WTC11 (cell line): ENCODE data around the gene SERPINE2. TPM values are rescaled to one million over a fixed set of nuclear protein-coding genes. Genes with fewer than 3 reads are reported as not detected.

Experiments used
- ATAC-seq: fragments of 200-7000 bp; cut with Tn5 transposase; 2 replicates; pipeline ENCODE4 v1.10.0; 2021; ENCODE audit warnings: mild to moderate bottlenecking, moderate library complexity
- CTCF ChIA-PET: fragments of 300-600 bp; sonication (Branson Sonifier 250); formaldehyde crosslinking; loops from one replicate; lab custom pipeline; 2021; ENCODE audit warnings: antibody characterized with exemption; lab: Charles Lee
- POLR2A ChIA-PET: fragments of 350-600 bp; sonication (Branson Sonifier 250); formaldehyde crosslinking; loops from one replicate; lab custom pipeline; 2021; ENCODE audit warnings: antibody characterized with exemption; lab: Charles Lee
- DNase-seq: peaks from one replicate; pipeline ENCODE4 v3.0.0; 2021; ENCODE audit warnings: low spot score
- H3K27ac Mint-ChIP-seq: 2 replicates; pipeline ENCODE4 v1.8.0; 2021; ENCODE audit warnings: mixed read lengths
- H3K27me3 Mint-ChIP-seq: 2 replicates; pipeline ENCODE4 v1.8.0; 2021; ENCODE audit warnings: low read depth, mild to moderate bottlenecking, moderate library complexity, mixed read lengths
- H3K36me3 Mint-ChIP-seq: 2 replicates; pipeline ENCODE4 v1.8.0; 2021; ENCODE audit warnings: mixed read lengths
- H3K4me1 Mint-ChIP-seq: 2 replicates; pipeline ENCODE4 v1.8.0; 2022; ENCODE audit warnings: mixed read lengths
- H3K4me3 Mint-ChIP-seq: 2 replicates; pipeline ENCODE4 v1.8.0; 2021; ENCODE audit warnings: mild to moderate bottlenecking, moderate library complexity, mixed read lengths
- H3K9me3 Mint-ChIP-seq: 2 replicates; pipeline ENCODE4 v1.8.0; 2021; ENCODE audit warnings: mixed read lengths
- AFF4 ChIP-seq: sonication (generic); formaldehyde crosslinking; IDR thresholded peaks from 2 replicates; pipeline ENCODE4 v1.8.1; 2023; ENCODE audit warnings: mild to moderate bottlenecking, missing genetic modification reagents, borderline replicate concordance
- CBFB ChIP-seq: sonication (generic); formaldehyde crosslinking; IDR thresholded peaks from 2 replicates; pipeline ENCODE4 v1.8.1; 2022; ENCODE audit warnings: mild to moderate bottlenecking, low read depth, missing genetic modification reagents
- CDX4 ChIP-seq: fragments of 250-450 bp; sonication (Bioruptor Pico); IDR thresholded peaks from 2 replicates; pipeline ENCODE4 v1.9.0; 2021; ENCODE audit warnings: moderate library complexity, mild to moderate bottlenecking, inconsistent platforms, borderline replicate concordance
- ELF4 ChIP-seq: sonication (generic); formaldehyde crosslinking; IDR thresholded peaks from 2 replicates; pipeline ENCODE4 v1.8.1; 2022; ENCODE audit warnings: low read depth, mild to moderate bottlenecking, moderate library complexity, missing genetic modification reagents
- ERG ChIP-seq: fragments of 250-450 bp; sonication (Bioruptor Pico); IDR thresholded peaks from 2 replicates; pipeline ENCODE4 v1.8.0; 2021; ENCODE audit warnings: mild to moderate bottlenecking
- ETV6 ChIP-seq: sonication (generic); formaldehyde crosslinking; IDR thresholded peaks from 2 replicates; pipeline ENCODE4 v1.8.1; 2022; ENCODE audit warnings: mild to moderate bottlenecking, missing genetic modification reagents
- GABPB1 ChIP-seq: sonication (generic); formaldehyde crosslinking; IDR thresholded peaks from 2 replicates; pipeline ENCODE4 v1.8.1; 2023; ENCODE audit warnings: mild to moderate bottlenecking, missing genetic modification reagents
- GTF2I ChIP-seq: fragments of 250-450 bp; sonication (Bioruptor Pico); conservative IDR thresholded peaks from 2 replicates; pipeline ENCODE4 v1.4.0; 2021; ENCODE audit warnings: mild to moderate bottlenecking
- HMGXB4 ChIP-seq: sonication (generic); formaldehyde crosslinking; IDR thresholded peaks from 2 replicates; pipeline ENCODE4 v1.8.1; 2023; ENCODE audit warnings: mild to moderate bottlenecking, moderate library complexity, missing genetic modification reagents
- NR1H2 ChIP-seq: sonication (generic); formaldehyde crosslinking; IDR thresholded peaks from 2 replicates; pipeline ENCODE4 v1.9.0; 2021; ENCODE audit warnings: mild to moderate bottlenecking, moderate library complexity, missing genetic modification reagents
- NR3C1 ChIP-seq: sonication (generic); formaldehyde crosslinking; conservative IDR thresholded peaks from 2 replicates; pipeline ENCODE4 v1.8.1; 2023; ENCODE audit warnings: low read depth, mild to moderate bottlenecking, missing genetic modification reagents
- PRRX2 ChIP-seq: fragments of 250-450 bp; sonication (Bioruptor Pico); IDR thresholded peaks from 2 replicates; pipeline ENCODE4 v1.8.0; 2021; ENCODE audit warnings: mild to moderate bottlenecking
- SMAD3 ChIP-seq: sonication (generic); formaldehyde crosslinking; IDR thresholded peaks from 2 replicates; pipeline ENCODE4 v1.8.0; 2022; ENCODE audit warnings: missing genetic modification reagents, mild to moderate bottlenecking, borderline replicate concordance
- SMAD4 ChIP-seq: sonication (generic); formaldehyde crosslinking; IDR thresholded peaks from 2 replicates; pipeline ENCODE4 v1.8.0; 2022; ENCODE audit warnings: mild to moderate bottlenecking, missing genetic modification reagents
- SOX15 ChIP-seq: fragments of 250-450 bp; sonication (Bioruptor Pico); IDR thresholded peaks from 2 replicates; pipeline ENCODE4 v1.9.0; 2021; ENCODE audit warnings: mild to moderate bottlenecking
- TP53 ChIP-seq: sonication (generic); formaldehyde crosslinking; IDR thresholded peaks from 2 replicates; pipeline ENCODE4 v1.8.1; 2023; ENCODE audit warnings: mild to moderate bottlenecking, missing genetic modification reagents
- ZNF232 ChIP-seq: sonication (generic); formaldehyde crosslinking; IDR thresholded peaks from 2 replicates; pipeline ENCODE4 v1.8.0; 2022; ENCODE audit warnings: mild to moderate bottlenecking, missing genetic modification reagents
- ZNF532 ChIP-seq: fragments of 250-450 bp; sonication (Bioruptor Pico); IDR thresholded peaks from 2 replicates; pipeline ENCODE4 v1.9.0; 2021; ENCODE audit warnings: mild to moderate bottlenecking, borderline replicate concordance
- total RNA-seq: library from RNA; stranded (reverse); gene quantifications from 3 replicates; pipeline ENCODE4 v1.2.3, GENCODE V29; 2021
- TF ChIP-seq, protein P1 (sequence below): sonication (generic); formaldehyde crosslinking; IDR thresholded peaks from 2 replicates; pipeline ENCODE4 v1.8.0; 2022; ENCODE audit warnings: mild to moderate bottlenecking, missing genetic modification reagents
- TF ChIP-seq, protein P2 (sequence below): sonication (generic); formaldehyde crosslinking; IDR thresholded peaks from 2 replicates; pipeline ENCODE4 v1.8.0; 2022; ENCODE audit warnings: mild to moderate bottlenecking, missing genetic modification reagents

The SERPINE2 gene
- total RNA-seq, 1 experiment from 2014 or later: 60.4 TPM

DNA sequence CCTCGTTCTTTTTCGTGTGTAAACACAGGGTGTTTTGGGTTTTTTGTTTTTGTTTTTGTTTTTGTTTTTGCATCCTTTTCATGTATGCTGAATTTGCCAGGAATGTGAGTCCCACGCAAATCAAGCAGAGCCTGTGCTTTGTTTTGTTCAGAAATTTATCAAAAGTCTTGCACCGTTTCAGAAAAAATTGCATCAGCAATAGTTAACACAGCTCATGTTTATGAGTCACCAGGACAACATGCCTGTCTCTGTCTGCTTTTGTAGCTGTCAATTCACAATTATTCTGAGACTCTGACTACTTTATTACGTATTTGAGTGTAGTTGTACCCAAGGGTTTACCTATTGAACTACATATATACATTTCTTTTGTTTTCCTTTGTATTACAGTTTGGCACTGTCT is 43.5 kb downstream of the SERPINE2 start:
- Mint-ChIP-seq H3K4me3 (no peak overlapping the region), H3K9me3 (no peaks in the 10 kb centered on the region), H3K36me3 (peaks cover 17% of the 10 kb centered on the region), H3K27ac (no peak overlapping the region), H3K4me1 (no peaks in the 10 kb centered on the region), H3K27me3 (no peaks in the 10 kb centered on the region)
- CTCF ChIA-PET: interaction anchor here (4.5 kb wide), 1 partner anchor 288 kb away, joined by 72 read pairs; no protein-coding TSS in a partner anchor
- no peak for DNase-seq
- TF ChIP-seq PRRX2 (CRISPR knock-in tag) (no peak), TP53 (CRISPR knock-in tag) (no peak), GABPB1 (peak; percentile 99), ETV6 (no peak), AFF4 (CRISPR knock-in tag) (no peak), SMAD3 (CRISPR knock-in tag) (no peak), CBFB (CRISPR knock-in tag) (no peak), ELF4 (CRISPR knock-in tag) (no peak)
- TF ChIP-seq, protein P1, sequence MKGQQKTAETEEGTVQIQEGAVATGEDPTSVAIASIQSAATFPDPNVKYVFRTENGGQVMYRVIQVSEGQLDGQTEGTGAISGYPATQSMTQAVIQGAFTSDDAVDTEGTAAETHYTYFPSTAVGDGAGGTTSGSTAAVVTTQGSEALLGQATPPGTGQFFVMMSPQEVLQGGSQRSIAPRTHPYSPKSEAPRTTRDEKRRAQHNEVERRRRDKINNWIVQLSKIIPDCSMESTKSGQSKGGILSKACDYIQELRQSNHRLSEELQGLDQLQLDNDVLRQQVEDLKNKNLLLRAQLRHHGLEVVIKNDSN (CRISPR knock-in tag): no peak
- POLR2A ChIA-PET: no interaction called here
- no peak for ATAC-seq

DNA sequence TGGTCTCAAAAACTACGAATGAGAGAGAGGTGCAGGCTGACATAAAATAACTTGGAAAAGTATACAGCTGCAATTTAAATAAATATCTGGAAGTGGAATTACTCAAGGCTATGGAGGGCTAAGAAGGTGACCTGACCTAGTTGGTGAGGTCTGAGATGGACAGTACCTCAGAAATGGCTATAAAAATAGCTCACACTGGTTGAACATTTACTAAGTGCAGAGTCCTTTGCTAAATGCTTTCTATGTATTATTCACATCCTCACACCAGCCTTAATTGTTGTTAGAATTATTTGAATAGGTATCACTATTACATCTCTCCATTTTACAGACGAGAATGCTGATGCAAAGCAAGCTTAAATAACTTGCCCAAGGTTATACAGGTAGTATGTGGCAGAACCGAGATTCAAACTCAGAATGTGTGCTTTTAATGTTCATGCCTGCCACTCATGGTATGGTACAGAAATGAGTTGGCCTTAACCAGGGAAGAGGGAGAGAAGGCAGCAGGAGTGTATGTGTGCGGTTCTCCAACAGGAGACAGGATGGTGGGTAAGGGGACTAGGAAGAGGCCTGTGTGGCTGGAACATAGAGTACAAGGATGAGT is 44.4 kb downstream of the SERPINE2 start:
- no peak for ATAC-seq
- no peak overlapping the region for H3K4me3 Mint-ChIP-seq
- TF ChIP-seq ZNF532 (CRISPR knock-in tag) (no peak), NR1H2 (CRISPR knock-in tag) (no peak), GTF2I (CRISPR knock-in tag) (no peak), ERG (CRISPR knock-in tag) (no peak), HMGXB4 (CRISPR knock-in tag) (no peak), NR3C1 (no peak), SOX15 (CRISPR knock-in tag) (no peak), CDX4 (CRISPR knock-in tag) (no peak), ZNF232 (CRISPR knock-in tag) (no peak), SMAD4 (CRISPR knock-in tag) (no peak)
- TF ChIP-seq, protein P2, sequence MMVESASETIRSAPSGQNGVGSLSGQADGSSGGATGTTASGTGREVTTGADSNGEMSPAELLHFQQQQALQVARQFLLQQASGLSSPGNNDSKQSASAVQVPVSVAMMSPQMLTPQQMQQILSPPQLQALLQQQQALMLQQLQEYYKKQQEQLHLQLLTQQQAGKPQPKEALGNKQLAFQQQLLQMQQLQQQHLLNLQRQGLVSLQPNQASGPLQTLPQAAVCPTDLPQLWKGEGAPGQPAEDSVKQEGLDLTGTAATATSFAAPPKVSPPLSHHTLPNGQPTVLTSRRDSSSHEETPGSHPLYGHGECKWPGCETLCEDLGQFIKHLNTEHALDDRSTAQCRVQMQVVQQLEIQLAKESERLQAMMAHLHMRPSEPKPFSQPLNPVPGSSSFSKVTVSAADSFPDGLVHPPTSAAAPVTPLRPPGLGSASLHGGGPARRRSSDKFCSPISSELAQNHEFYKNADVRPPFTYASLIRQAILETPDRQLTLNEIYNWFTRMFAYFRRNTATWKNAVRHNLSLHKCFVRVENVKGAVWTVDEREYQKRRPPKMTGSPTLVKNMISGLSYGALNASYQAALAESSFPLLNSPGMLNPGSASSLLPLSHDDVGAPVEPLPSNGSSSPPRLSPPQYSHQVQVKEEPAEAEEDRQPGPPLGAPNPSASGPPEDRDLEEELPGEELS: no peak

More for the DNA sequence above, 44.4 kb downstream of the SERPINE2 start:
- H3K27ac Mint-ChIP-seq: peak overlapping the region; percentile 51; the same call in 1 of the 2 replicates
- DNase-seq: no peak
- no peaks in the 10 kb centered on the region for H3K27me3 Mint-ChIP-seq
- ChIA-PET CTCF (interaction anchor here (1.1 to 4.5 kb wide), 7 partner anchors 11 to 289 kb away, joined by 5 to 72 read pairs (median 25); partner anchors contain the start of gene SERPINE2), POLR2A (no interaction called here)
- H3K9me3 Mint-ChIP-seq: no peaks in the 10 kb centered on the region
- H3K4me1 Mint-ChIP-seq: peaks cover 3% of the 10 kb centered on the region
- H3K36me3 Mint-ChIP-seq: peaks cover 8% of the 10 kb centered on the region
